AG04450 (cell line): ENCODE results near the gene GABBR2. TPM values are rescaled to one million over a fixed set of nuclear protein-coding genes. Genes with fewer than 3 reads are reported as not detected.

Experiments used
- CTCF ChIA-PET: fragments of 300-600, 350-600 bp; formaldehyde crosslinking; extraction: SDS; loops from one replicate; lab custom pipeline; 2022; ENCODE audit warnings: antibody characterized with exemption, inconsistent platforms; lab: Charles Lee
- POLR2A ChIA-PET: fragments of 350-600 bp; formaldehyde crosslinking; extraction: SDS; loops from one replicate; lab custom pipeline; 2021; ENCODE audit warnings: antibody characterized with exemption, inconsistent platforms; lab: Yijun Ruan, JAX
- DNase-seq: peaks from one replicate; pipeline ENCODE4 v3.0.0-alpha.2; 2011; ENCODE audit warnings: low read depth, low spot score
- H3K27ac ChIP-seq: one replicate; pipeline ENCODE4 v1.5.1; 2012; ENCODE audit warnings: low read depth, low read length, control low read depth
- H3K27me3 ChIP-seq: one replicate; pipeline ENCODE4 v1.6.0; 2012; ENCODE audit warnings: low read length; ENCODE audit not compliant: control insufficient read depth, insufficient read depth
- H3K4me3 ChIP-seq: 2 replicates; pipeline ENCODE4 v1.5.1; 2011; ENCODE audit warnings: mild to moderate bottlenecking, low read depth, low read length, control low read depth
- H3K9me3 ChIP-seq: 2 replicates; pipeline ENCODE4 v1.5.1; 2012; ENCODE audit warnings: low read length; ENCODE audit not compliant: control insufficient read depth, insufficient read depth
- CTCF ChIP-seq: IDR thresholded peaks from 2 replicates; pipeline ENCODE4 v1.5.1; 2011; ENCODE audit warnings: low read depth, low read length, control low read depth, inconsistent platforms
- polyA plus RNA-seq: library from polyadenylated mRNA; depleted of rRNA; stranded (reverse); fragments of >200 nt; gene quantifications from 2 replicates; pipeline ENCODE4 v1.2.3, GENCODE V29; 2011

Gene GABBR2
- polyA plus RNA-seq, 1 experiment: 2.4 TPM

GRCh38 chr9:98291820-98292219 lies 416.9 kb downstream of the GABBR2 start:
- H3K27ac ChIP-seq: no peak overlapping the region
- no peak for DNase-seq
- no peaks in the 10 kb centered on the region for H3K9me3 ChIP-seq
- H3K4me3 ChIP-seq: no peak overlapping the region
- peaks cover 14% of the 10 kb centered on the region for H3K27me3 ChIP-seq
- POLR2A ChIA-PET: no interaction called here
- no peak for TF ChIP-seq CTCF
- CTCF ChIA-PET: no interaction called here

GRCh38 chr9:98290411-98290810 lies 418.3 kb downstream of the GABBR2 start:
- no peak for TF ChIP-seq CTCF
- Histone ChIP-seq H3K27me3 (peaks cover 21% of the 10 kb centered on the region), H3K9me3 (no peaks in the 10 kb centered on the region), H3K4me3 (no peak overlapping the region), H3K27ac (no peak overlapping the region)
- CTCF ChIA-PET: interaction anchor here (1.1 kb wide), 1 partner anchor 485 kb away, joined by 3 read pairs; no protein-coding TSS in a partner anchor
- POLR2A ChIA-PET: no interaction called here
- no peak for DNase-seq

GRCh38 chr9:98289614-98290201 lies 419.0 kb downstream of the GABBR2 start:
- no peak overlapping the region for H3K27ac ChIP-seq
- CTCF ChIA-PET: interaction anchor here (0.7 to 1.1 kb wide), 2 partner anchors 317 to 486 kb away, joined by 3 to 5 read pairs; no protein-coding TSS in a partner anchor
- H3K27me3 ChIP-seq: peaks cover 28% of the 10 kb centered on the region
- H3K9me3 ChIP-seq: no peaks in the 10 kb centered on the region
- no peak overlapping the region for H3K4me3 ChIP-seq
- POLR2A ChIA-PET: no interaction called here
- no peak for TF ChIP-seq CTCF
- no peak for DNase-seq

GRCh38 chr9:98288881-98289280 lies 419.9 kb downstream of the GABBR2 start:
- no peak for TF ChIP-seq CTCF
- H3K27ac ChIP-seq: no peak overlapping the region
- DNase-seq: no peak
- ChIA-PET POLR2A (no interaction called here), CTCF (interaction anchor here (0.7 kb wide), 1 partner anchor 316 kb away, joined by 5 read pairs; no protein-coding TSS in a partner anchor)
- H3K27me3 ChIP-seq: peaks cover 32% of the 10 kb centered on the region
- H3K9me3 ChIP-seq: no peaks in the 10 kb centered on the region
- no peak overlapping the region for H3K4me3 ChIP-seq

- H3K9me3 ChIP-seq: no peaks in the 10 kb centered on the region
- ChIA-PET POLR2A (no interaction called here), CTCF (no interaction called here)
- no peak for DNase-seq
- H3K27me3 ChIP-seq: peaks cover 28% of the 10 kb centered on the region
- H3K27ac ChIP-seq: no peak overlapping the region
- no peak overlapping the region for H3K4me3 ChIP-seq
- no peak for TF ChIP-seq CTCF
Observed at GRCh38 chr9:98287384-98287783, 421.4 kb downstream of the GABBR2 start.
